ENCODE results near the gene HOXC6.

Gene HOXC6

GRCh38 chr12:53982648-53983567 is 45.3 kb upstream of the HOXC6 start:
- no peak for DNase-seq (ENCODE audit: low read depth)
- TF ChIP-seq, protein P1, sequence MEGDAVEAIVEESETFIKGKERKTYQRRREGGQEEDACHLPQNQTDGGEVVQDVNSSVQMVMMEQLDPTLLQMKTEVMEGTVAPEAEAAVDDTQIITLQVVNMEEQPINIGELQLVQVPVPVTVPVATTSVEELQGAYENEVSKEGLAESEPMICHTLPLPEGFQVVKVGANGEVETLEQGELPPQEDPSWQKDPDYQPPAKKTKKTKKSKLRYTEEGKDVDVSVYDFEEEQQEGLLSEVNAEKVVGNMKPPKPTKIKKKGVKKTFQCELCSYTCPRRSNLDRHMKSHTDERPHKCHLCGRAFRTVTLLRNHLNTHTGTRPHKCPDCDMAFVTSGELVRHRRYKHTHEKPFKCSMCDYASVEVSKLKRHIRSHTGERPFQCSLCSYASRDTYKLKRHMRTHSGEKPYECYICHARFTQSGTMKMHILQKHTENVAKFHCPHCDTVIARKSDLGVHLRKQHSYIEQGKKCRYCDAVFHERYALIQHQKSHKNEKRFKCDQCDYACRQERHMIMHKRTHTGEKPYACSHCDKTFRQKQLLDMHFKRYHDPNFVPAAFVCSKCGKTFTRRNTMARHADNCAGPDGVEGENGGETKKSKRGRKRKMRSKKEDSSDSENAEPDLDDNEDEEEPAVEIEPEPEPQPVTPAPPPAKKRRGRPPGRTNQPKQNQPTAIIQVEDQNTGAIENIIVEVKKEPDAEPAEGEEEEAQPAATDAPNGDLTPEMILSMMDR (conservative IDR thresholded peaks at IDR 0.05; ENCODE audit: low read depth, low read length) = no peak
- no peak overlapping the region for H3K4me3 ChIP-seq (ENCODE audit: low read depth, low read length)

GRCh38 chr12:53983568-53983949 is 44.7 kb upstream of the HOXC6 start:
- no peak overlapping the region for H3K4me3 ChIP-seq (ENCODE audit: low read depth, low read length)
- no peak for DNase-seq (ENCODE audit: low read depth)
- TF ChIP-seq, protein P1 (conservative IDR thresholded peaks at IDR 0.05; ENCODE audit: low read depth, low read length) = no peak

DNA sequence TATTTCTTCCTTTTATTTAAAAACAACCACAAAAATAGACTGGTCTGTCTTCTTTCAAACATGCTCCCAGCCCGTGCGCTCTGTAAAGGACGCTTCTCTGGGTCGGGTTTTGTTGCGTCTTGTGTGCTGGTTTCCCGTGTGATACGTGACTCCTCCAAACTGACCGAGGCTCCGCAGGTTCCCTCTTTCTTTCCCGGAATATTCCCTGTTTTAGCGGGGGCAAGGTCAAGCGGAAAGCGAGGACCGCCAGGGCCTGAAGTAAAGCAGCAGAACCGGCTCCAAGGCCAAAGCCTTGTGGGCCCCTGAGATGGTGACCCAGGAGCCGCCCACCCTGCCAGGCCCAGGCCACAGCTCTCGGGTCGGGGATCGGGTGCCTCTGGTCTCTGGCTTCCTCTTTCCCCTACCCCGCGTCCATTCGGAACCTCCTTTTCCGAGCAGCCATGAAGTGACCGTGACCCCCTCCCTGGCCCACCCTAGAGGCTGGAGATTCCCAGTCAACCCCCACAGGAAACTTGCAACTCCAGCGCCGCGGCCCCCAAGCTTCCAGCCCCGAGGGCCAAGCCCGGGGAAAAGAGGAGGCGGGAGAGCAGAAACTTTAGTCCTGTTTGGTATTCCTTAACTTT is 44.2 kb upstream of the HOXC6 start:
- no peak overlapping the region for H3K4me3 ChIP-seq (ENCODE audit: low read depth, low read length)
- TF ChIP-seq, protein P1 (conservative IDR thresholded peaks at IDR 0.05; ENCODE audit: low read depth, low read length) = no peak
- no peak for DNase-seq (ENCODE audit: low read depth)

- H3K4me3 ChIP-seq (ENCODE audit: low read depth, low read length) = no peak within 1 kb of the TSS
- peak; percentile 22 for DNase-seq (ENCODE audit: low read depth)
- TF ChIP-seq, protein P1 (conservative IDR thresholded peaks at IDR 0.05; ENCODE audit: low read depth, low read length) = peak; percentile 25
Observed at GRCh38 chr12:53984901-53985691, 43.1 kb upstream of the HOXC6 start, which contains the start of gene HOXC10. TSS of gene HOXC10 (plus strand) at chr12:53985146. CDS start at chr12:53985260, 114 bp downstream.

- DNase-seq (ENCODE audit: low read depth) = no peak
- TF ChIP-seq, protein P1 (conservative IDR thresholded peaks at IDR 0.05; ENCODE audit: low read depth, low read length) = no peak
- no peak overlapping the region for H3K4me3 ChIP-seq (ENCODE audit: low read depth, low read length)
Observed at GRCh38 chr12:53985692-53985993, 42.6 kb upstream of the HOXC6 start.

DNA sequence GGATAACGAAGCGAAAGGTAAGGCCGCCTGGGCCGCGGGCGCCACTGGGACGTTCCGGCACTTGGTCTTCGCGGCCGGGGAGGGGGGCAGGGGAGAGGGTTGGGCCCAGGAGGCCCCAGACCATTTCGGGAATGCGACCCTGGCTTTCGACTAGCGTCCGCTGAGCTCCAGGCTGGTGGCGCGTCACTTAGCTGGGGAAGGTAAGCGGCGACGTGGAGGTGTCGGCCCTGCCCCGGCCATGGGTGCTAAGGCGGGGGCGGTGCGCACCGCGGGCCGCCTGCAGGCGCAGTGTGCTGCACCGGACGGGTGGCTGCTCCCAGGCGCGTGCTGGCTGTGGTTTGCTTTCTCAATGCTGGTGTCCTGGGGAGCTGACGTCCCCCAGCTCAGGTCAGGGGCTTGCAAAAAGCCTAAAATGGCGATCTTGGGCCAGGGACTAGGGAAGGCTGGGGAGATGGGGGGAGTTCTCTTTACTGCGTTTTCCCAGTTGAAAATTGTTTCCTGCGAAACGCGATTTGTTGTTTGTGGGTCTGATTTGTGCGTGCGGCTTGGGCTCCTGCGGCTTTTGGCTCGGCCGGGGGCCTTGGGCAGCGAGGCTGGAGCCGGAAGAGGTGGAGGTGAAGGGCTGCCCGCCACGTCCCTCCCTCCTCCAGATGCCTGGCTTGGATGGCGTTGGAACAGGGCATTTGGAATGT is 42.1 kb upstream of the HOXC6 start:
- no peak for DNase-seq (ENCODE audit: low read depth)
- H3K4me3 ChIP-seq (ENCODE audit: low read depth, low read length) = no peak overlapping the region

More for the DNA sequence above, 42.1 kb upstream of the HOXC6 start:
- TF ChIP-seq, protein P1 (conservative IDR thresholded peaks at IDR 0.05; ENCODE audit: low read depth, low read length) = no peak

All from choroid plexus epithelial cell (primary cell).